GM21526 (cell line): ENCODE results near the gene EEFSEC.

Experiments used
- ATAC-seq: cut with Tn5 transposase; IDR thresholded peaks from one replicate; pipeline ENCODE4 v1.9.1; 2021; ENCODE audit warnings: moderate library complexity; ENCODE audit not compliant: unreplicated experiment, low FRiP score

Gene EEFSEC

GRCh38 chr3:128431803-128432300 lies 278.6 kb downstream of the EEFSEC start:
- no peak for ATAC-seq

GRCh38 chr3:128432301-128432970 lies 279.2 kb downstream of the EEFSEC start:
- ATAC-seq: no peak

GRCh38 chr3:128432971-128433836 lies 279.9 kb downstream of the EEFSEC start:
- ATAC-seq: no peak

GRCh38 chr3:128433837-128434165 lies 280.5 kb downstream of the EEFSEC start:
- no peak for ATAC-seq

- no peak for ATAC-seq
Observed at GRCh38 chr3:128434524-128434923, 281.2 kb downstream of the EEFSEC start.

- ATAC-seq: no peak
Observed at GRCh38 chr3:128435058-128435457, 281.8 kb downstream of the EEFSEC start.

GRCh38 chr3:128435561-128435960 lies 282.3 kb downstream of the EEFSEC start:
- no peak for ATAC-seq

GRCh38 chr3:128436214-128436613 lies 282.9 kb downstream of the EEFSEC start:
- ATAC-seq: no peak

GRCh38 chr3:128438488-128439072 lies 285.3 kb downstream of the EEFSEC start:
- ATAC-seq: no peak

GRCh38 chr3:128439226-128439625 lies 285.9 kb downstream of the EEFSEC start:
- ATAC-seq: no peak

GRCh38 chr3:128442070-128442469 lies 288.8 kb downstream of the EEFSEC start:
- ATAC-seq: no peak

GRCh38 chr3:128442949-128443348 lies 289.7 kb downstream of the EEFSEC start:
- ATAC-seq: no peak

GRCh38 chr3:128443771-128444170 lies 290.5 kb downstream of the EEFSEC start:
- ATAC-seq: no peak

- ATAC-seq: no peak
Observed at GRCh38 chr3:128445357-128445756, 292.1 kb downstream of the EEFSEC start.

GRCh38 chr3:128446821-128447220 lies 293.5 kb downstream of the EEFSEC start:
- no peak for ATAC-seq

GRCh38 chr3:128447561-128448013 lies 294.3 kb downstream of the EEFSEC start:
- no peak for ATAC-seq

- ATAC-seq: no peak
Observed at GRCh38 chr3:128448491-128448890, 295.2 kb downstream of the EEFSEC start.

- ATAC-seq: no peak
Observed at GRCh38 chr3:128449111-128449638, 295.9 kb downstream of the EEFSEC start.

- ATAC-seq: no peak
Observed at GRCh38 chr3:128452120-128452519, 298.8 kb downstream of the EEFSEC start.

GRCh38 chr3:128452678-128453275 lies 299.5 kb downstream of the EEFSEC start:
- no peak for ATAC-seq
